WTC11 (cell line): ENCODE measurements around the gene SLC37A3. TPM values are rescaled to one million over a fixed set of nuclear protein-coding genes. Genes with fewer than 3 reads are reported as not detected.

Experiments
- ATAC-seq: fragments of 200-7000 bp; cut with Tn5 transposase; 2 replicates; pipeline ENCODE4 v1.10.0; 2021; ENCODE audit warnings: mild to moderate bottlenecking, moderate library complexity
- CTCF ChIA-PET: fragments of 300-600 bp; sonication (Branson Sonifier 250); formaldehyde crosslinking; loops from one replicate; lab custom pipeline; 2021; ENCODE audit warnings: antibody characterized with exemption; lab: Charles Lee
- POLR2A ChIA-PET: fragments of 350-600 bp; sonication (Branson Sonifier 250); formaldehyde crosslinking; loops from one replicate; lab custom pipeline; 2021; ENCODE audit warnings: antibody characterized with exemption; lab: Charles Lee
- DNase-seq: peaks from one replicate; pipeline ENCODE4 v3.0.0; 2021; ENCODE audit warnings: low spot score
- H3K27ac Mint-ChIP-seq: 2 replicates; pipeline ENCODE4 v1.8.0; 2021; ENCODE audit warnings: mixed read lengths
- H3K27me3 Mint-ChIP-seq: 2 replicates; pipeline ENCODE4 v1.8.0; 2021; ENCODE audit warnings: low read depth, mild to moderate bottlenecking, moderate library complexity, mixed read lengths
- H3K36me3 Mint-ChIP-seq: 2 replicates; pipeline ENCODE4 v1.8.0; 2021; ENCODE audit warnings: mixed read lengths
- H3K4me1 Mint-ChIP-seq: 2 replicates; pipeline ENCODE4 v1.8.0; 2022; ENCODE audit warnings: mixed read lengths
- H3K4me3 Mint-ChIP-seq: 2 replicates; pipeline ENCODE4 v1.8.0; 2021; ENCODE audit warnings: mild to moderate bottlenecking, moderate library complexity, mixed read lengths
- H3K9me3 Mint-ChIP-seq: 2 replicates; pipeline ENCODE4 v1.8.0; 2021; ENCODE audit warnings: mixed read lengths
- ATF1 ChIP-seq: sonication (generic); formaldehyde crosslinking; IDR thresholded peaks from 2 replicates; pipeline ENCODE4 v1.8.1; 2023; ENCODE audit warnings: mild to moderate bottlenecking, moderate library complexity, missing genetic modification reagents
- ATF2 ChIP-seq: sonication (generic); formaldehyde crosslinking; IDR thresholded peaks from 2 replicates; pipeline ENCODE4 v1.8.1; 2022; ENCODE audit warnings: low read depth, missing genetic modification reagents, borderline replicate concordance
- CBFB ChIP-seq: sonication (generic); formaldehyde crosslinking; IDR thresholded peaks from 2 replicates; pipeline ENCODE4 v1.8.1; 2022; ENCODE audit warnings: mild to moderate bottlenecking, low read depth, missing genetic modification reagents
- FOXP1 ChIP-seq: sonication (generic); formaldehyde crosslinking; IDR thresholded peaks from 2 replicates; pipeline ENCODE4 v1.8.0; 2022; ENCODE audit warnings: missing genetic modification reagents, mild to moderate bottlenecking, moderate library complexity, borderline replicate concordance
- HMGXB4 ChIP-seq: sonication (generic); formaldehyde crosslinking; IDR thresholded peaks from 2 replicates; pipeline ENCODE4 v1.8.1; 2023; ENCODE audit warnings: mild to moderate bottlenecking, moderate library complexity, missing genetic modification reagents
- IRF1 ChIP-seq: sonication (generic); formaldehyde crosslinking; IDR thresholded peaks from 2 replicates; pipeline ENCODE4 v1.8.0; 2023; ENCODE audit warnings: missing genetic modification reagents
- JUN ChIP-seq: sonication (generic); formaldehyde crosslinking; IDR thresholded peaks from 2 replicates; pipeline ENCODE4 v1.8.0; 2023; ENCODE audit warnings: mild to moderate bottlenecking, missing genetic modification reagents
- MYBL2 ChIP-seq: sonication (generic); formaldehyde crosslinking; IDR thresholded peaks from 2 replicates; pipeline ENCODE4 v1.8.1; 2023; ENCODE audit warnings: mild to moderate bottlenecking, moderate library complexity, missing genetic modification reagents
- PRRX2 ChIP-seq: fragments of 250-450 bp; sonication (Bioruptor Pico); IDR thresholded peaks from 2 replicates; pipeline ENCODE4 v1.8.0; 2021; ENCODE audit warnings: mild to moderate bottlenecking
- RELA ChIP-seq: sonication (generic); formaldehyde crosslinking; IDR thresholded peaks from 2 replicates; pipeline ENCODE4 v1.8.1; 2022; ENCODE audit warnings: missing genetic modification reagents, mild to moderate bottlenecking, borderline replicate concordance
- TP53 ChIP-seq: sonication (generic); formaldehyde crosslinking; IDR thresholded peaks from 2 replicates; pipeline ENCODE4 v1.8.1; 2023; ENCODE audit warnings: mild to moderate bottlenecking, missing genetic modification reagents
- total RNA-seq: library from RNA; stranded (reverse); gene quantifications from 3 replicates; pipeline ENCODE4 v1.2.3, GENCODE V29; 2021
- TF ChIP-seq, protein P1 (sequence below): fragments of 250-450 bp; sonication (Bioruptor Pico); IDR thresholded peaks from 2 replicates; pipeline ENCODE4 v1.9.0; 2021; ENCODE audit warnings: mild to moderate bottlenecking, borderline replicate concordance
- TF ChIP-seq, protein P2 (sequence below): sonication (generic); formaldehyde crosslinking; IDR thresholded peaks from 2 replicates; pipeline ENCODE4 v1.8.0; 2023; ENCODE audit warnings: missing genetic modification reagents, mild to moderate bottlenecking, borderline replicate concordance

SLC37A3 gene
- total RNA-seq, 1 experiment from 2014 or later: 54.8 TPM

- ATAC-seq (no peak), DNase-seq (no peak)
- TF ChIP-seq ATF2 (CRISPR knock-in tag) (no peak), PRRX2 (CRISPR knock-in tag) (no peak), ATF1 (CRISPR knock-in tag) (no peak), HMGXB4 (CRISPR knock-in tag) (no peak), FOXP1 (CRISPR knock-in tag) (no peak), MYBL2 (CRISPR knock-in tag) (no peak), TP53 (CRISPR knock-in tag) (no peak), CBFB (no peak), JUN (CRISPR knock-in tag) (no peak), IRF1 (CRISPR knock-in tag) (no peak), RELA (CRISPR knock-in tag) (no peak)
- TF ChIP-seq, protein P1, sequence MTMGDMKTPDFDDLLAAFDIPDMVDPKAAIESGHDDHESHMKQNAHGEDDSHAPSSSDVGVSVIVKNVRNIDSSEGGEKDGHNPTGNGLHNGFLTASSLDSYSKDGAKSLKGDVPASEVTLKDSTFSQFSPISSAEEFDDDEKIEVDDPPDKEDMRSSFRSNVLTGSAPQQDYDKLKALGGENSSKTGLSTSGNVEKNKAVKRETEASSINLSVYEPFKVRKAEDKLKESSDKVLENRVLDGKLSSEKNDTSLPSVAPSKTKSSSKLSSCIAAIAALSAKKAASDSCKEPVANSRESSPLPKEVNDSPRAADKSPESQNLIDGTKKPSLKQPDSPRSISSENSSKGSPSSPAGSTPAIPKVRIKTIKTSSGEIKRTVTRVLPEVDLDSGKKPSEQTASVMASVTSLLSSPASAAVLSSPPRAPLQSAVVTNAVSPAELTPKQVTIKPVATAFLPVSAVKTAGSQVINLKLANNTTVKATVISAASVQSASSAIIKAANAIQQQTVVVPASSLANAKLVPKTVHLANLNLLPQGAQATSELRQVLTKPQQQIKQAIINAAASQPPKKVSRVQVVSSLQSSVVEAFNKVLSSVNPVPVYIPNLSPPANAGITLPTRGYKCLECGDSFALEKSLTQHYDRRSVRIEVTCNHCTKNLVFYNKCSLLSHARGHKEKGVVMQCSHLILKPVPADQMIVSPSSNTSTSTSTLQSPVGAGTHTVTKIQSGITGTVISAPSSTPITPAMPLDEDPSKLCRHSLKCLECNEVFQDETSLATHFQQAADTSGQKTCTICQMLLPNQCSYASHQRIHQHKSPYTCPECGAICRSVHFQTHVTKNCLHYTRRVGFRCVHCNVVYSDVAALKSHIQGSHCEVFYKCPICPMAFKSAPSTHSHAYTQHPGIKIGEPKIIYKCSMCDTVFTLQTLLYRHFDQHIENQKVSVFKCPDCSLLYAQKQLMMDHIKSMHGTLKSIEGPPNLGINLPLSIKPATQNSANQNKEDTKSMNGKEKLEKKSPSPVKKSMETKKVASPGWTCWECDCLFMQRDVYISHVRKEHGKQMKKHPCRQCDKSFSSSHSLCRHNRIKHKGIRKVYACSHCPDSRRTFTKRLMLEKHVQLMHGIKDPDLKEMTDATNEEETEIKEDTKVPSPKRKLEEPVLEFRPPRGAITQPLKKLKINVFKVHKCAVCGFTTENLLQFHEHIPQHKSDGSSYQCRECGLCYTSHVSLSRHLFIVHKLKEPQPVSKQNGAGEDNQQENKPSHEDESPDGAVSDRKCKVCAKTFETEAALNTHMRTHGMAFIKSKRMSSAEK: no peak
- TF ChIP-seq, protein P2, sequence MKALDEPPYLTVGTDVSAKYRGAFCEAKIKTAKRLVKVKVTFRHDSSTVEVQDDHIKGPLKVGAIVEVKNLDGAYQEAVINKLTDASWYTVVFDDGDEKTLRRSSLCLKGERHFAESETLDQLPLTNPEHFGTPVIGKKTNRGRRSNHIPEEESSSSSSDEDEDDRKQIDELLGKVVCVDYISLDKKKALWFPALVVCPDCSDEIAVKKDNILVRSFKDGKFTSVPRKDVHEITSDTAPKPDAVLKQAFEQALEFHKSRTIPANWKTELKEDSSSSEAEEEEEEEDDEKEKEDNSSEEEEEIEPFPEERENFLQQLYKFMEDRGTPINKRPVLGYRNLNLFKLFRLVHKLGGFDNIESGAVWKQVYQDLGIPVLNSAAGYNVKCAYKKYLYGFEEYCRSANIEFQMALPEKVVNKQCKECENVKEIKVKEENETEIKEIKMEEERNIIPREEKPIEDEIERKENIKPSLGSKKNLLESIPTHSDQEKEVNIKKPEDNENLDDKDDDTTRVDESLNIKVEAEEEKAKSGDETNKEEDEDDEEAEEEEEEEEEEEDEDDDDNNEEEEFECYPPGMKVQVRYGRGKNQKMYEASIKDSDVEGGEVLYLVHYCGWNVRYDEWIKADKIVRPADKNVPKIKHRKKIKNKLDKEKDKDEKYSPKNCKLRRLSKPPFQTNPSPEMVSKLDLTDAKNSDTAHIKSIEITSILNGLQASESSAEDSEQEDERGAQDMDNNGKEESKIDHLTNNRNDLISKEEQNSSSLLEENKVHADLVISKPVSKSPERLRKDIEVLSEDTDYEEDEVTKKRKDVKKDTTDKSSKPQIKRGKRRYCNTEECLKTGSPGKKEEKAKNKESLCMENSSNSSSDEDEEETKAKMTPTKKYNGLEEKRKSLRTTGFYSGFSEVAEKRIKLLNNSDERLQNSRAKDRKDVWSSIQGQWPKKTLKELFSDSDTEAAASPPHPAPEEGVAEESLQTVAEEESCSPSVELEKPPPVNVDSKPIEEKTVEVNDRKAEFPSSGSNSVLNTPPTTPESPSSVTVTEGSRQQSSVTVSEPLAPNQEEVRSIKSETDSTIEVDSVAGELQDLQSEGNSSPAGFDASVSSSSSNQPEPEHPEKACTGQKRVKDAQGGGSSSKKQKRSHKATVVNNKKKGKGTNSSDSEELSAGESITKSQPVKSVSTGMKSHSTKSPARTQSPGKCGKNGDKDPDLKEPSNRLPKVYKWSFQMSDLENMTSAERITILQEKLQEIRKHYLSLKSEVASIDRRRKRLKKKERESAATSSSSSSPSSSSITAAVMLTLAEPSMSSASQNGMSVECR: no peak
- ChIA-PET CTCF (interaction anchor here (0.6 kb wide), 1 partner anchor 86 kb away, joined by 3 read pairs; no protein-coding TSS in a partner anchor), POLR2A (interaction anchor here (0.7 kb wide), 1 partner anchor 69 kb away, joined by 4 read pairs; no protein-coding TSS in a partner anchor)
- H3K9me3 Mint-ChIP-seq: no peaks in the 10 kb centered on the region; the same call in 1 of the 2 replicates
- H3K4me1 Mint-ChIP-seq: peaks cover 12% of the 10 kb centered on the region
- H3K27ac Mint-ChIP-seq: no peak overlapping the region
- no peak overlapping the region for H3K4me3 Mint-ChIP-seq
- no peaks in the 10 kb centered on the region for H3K27me3 Mint-ChIP-seq
- H3K36me3 Mint-ChIP-seq: peaks cover 40% of the 10 kb centered on the region
These were observed 30.8 kb downstream of the SLC37A3 start for GRCh38 chr7:140367528-140367927.
